HCT116 (cell line): ENCODE results near the gene ZBTB20. TPM values are rescaled to one million over a fixed set of nuclear protein-coding genes. Genes with fewer than 3 reads are reported as not detected.

Experiments
- ATAC-seq: fragments of 200-7000 bp; cut with Tn5 transposase; 2 replicates; pipeline ENCODE4 v1.9.1; 2020; ENCODE audit warnings: mild to moderate bottlenecking, moderate library complexity
- BruUV-seq: library from RNA; stranded (reverse); fragments of 400-500 nt; replicated peaks from 2 replicates; lab custom pipeline; 2021; lab: Mats Ljungman, UMichigan
- CTCF ChIA-PET: fragments of 300-600 bp; sonication (Branson Sonifier 250); formaldehyde crosslinking; loops from one replicate; lab custom pipeline; 2021; ENCODE audit warnings: antibody characterized with exemption; lab: Charles Lee
- POLR2A ChIA-PET: fragments of 300-600, 350-600 bp; sonication (Branson Sonifier 250); formaldehyde crosslinking; loops from one replicate; lab custom pipeline; 2021; ENCODE audit warnings: antibody characterized with exemption; lab: Charles Lee
- RAD21 ChIA-PET, 2 experiments: fragments of 300-600 bp; sonication (Branson Sonifier 250); formaldehyde crosslinking; loops; one replicate each; lab custom pipeline; 2023; ENCODE audit warnings: low total read pairs in 2 of 2; ENCODE audit not compliant: uncharacterized antibody in 2 of 2, unreplicated experiment in 2 of 2, low non-redundant PET in 1 of 2; lab: Charles Lee
- DNase-seq: peaks from one replicate; pipeline ENCODE4 v3.0.0-alpha.2; 2010; ENCODE audit warnings: low read depth, low spot score
- H2AFZ ChIP-seq: fragments of 200-600 bp; shearing (Covaris generic), sonication (generic); 2 replicates; pipeline ENCODE4 v1.6.1; 2017; ENCODE audit warnings: low read depth, mixed run types, mixed read lengths, antibody characterized with exemption, low read length; ENCODE audit not compliant: poor library complexity, severe bottlenecking
- H3K27ac ChIP-seq: 2 replicates; pipeline ENCODE4 v1.5.1; 2012; ENCODE audit warnings: low read depth, low read length
- H3K27me3 ChIP-seq: fragments of 200-600 bp; sonication (generic); 2 replicates; pipeline ENCODE4 v1.6.1; 2016; ENCODE audit warnings: mixed run types, low read length, mixed read lengths; ENCODE audit not compliant: insufficient read depth
- H3K36me3 ChIP-seq, 2 experiments: fragments of 200-500 bp in 1 of 2; fragments of 200-600 bp in 1 of 2; sonication (Bioruptor generic) in 1 of 2; sonication (generic) in 1 of 2; 2 replicates each; pipeline versions ENCODE4 v1.5.1 to v1.6.1; 2014 to 2016; ENCODE audit warnings: low read length in 2 of 2, inconsistent platforms in 1 of 2, mixed read lengths in 1 of 2, mixed run types in 1 of 2; ENCODE audit not compliant: insufficient read depth in 2 of 2, control insufficient read depth in 1 of 2
- H3K4me1 ChIP-seq, 2 experiments: fragments of 200-600 bp in 1 of 2; sonication (generic) in 1 of 2; 2 replicates each; pipeline versions ENCODE4 v1.5.1 to v1.6.1; 2012 to 2017; ENCODE audit warnings: low read length in 2 of 2, inconsistent platforms in 1 of 2, mild to moderate bottlenecking in 1 of 2, mixed read lengths in 1 of 2, mixed run types in 1 of 2, moderate library complexity in 1 of 2; ENCODE audit not compliant: insufficient read depth in 2 of 2, control insufficient read depth in 1 of 2
- H3K4me2 ChIP-seq: fragments of 200-600 bp; sonication (generic); 2 replicates; pipeline ENCODE4 v1.6.1; 2017; ENCODE audit warnings: mixed run types, low read length, mixed read lengths
- H3K4me3 ChIP-seq, 2 experiments: fragments of 200-600 bp in 1 of 2; sonication (generic) in 1 of 2; replicated peaks in 1 of 2; 2 replicates each; pipeline ENCODE4 v1.5.1; 2011 to 2016; ENCODE audit warnings: low read length in 2 of 2, control low read depth in 1 of 2, low read depth in 1 of 2, mild to moderate bottlenecking in 1 of 2, mixed read lengths in 1 of 2, mixed run types in 1 of 2
- H3K79me2 ChIP-seq: fragments of 200-600 bp; sonication (generic); 2 replicates; pipeline ENCODE4 v1.6.1; 2017; ENCODE audit warnings: mild to moderate bottlenecking, mixed run types, low read length, moderate library complexity, mixed read lengths; ENCODE audit not compliant: insufficient read depth
- H3K9ac ChIP-seq: fragments of 200-600 bp; sonication (generic); 2 replicates; pipeline ENCODE4 v1.6.1; 2016; ENCODE audit warnings: low read length, mixed read lengths
- H3K9me2 ChIP-seq: fragments of 200-600 bp; sonication (generic), shearing (Covaris generic); 2 replicates; pipeline ENCODE4 v1.6.1; 2017; ENCODE audit warnings: mixed run types, mild to moderate bottlenecking, moderate library complexity; ENCODE audit not compliant: insufficient read depth
- H3K9me3 ChIP-seq, 2 experiments: fragments of 200-500 bp in 1 of 2; fragments of 200-600 bp in 1 of 2; sonication (Bioruptor generic) in 1 of 2; sonication (generic) in 1 of 2; 2 replicates each; pipeline ENCODE4 v1.6.1; 2014 to 2017; ENCODE audit warnings: low read length in 2 of 2, mixed read lengths in 2 of 2, inconsistent platforms in 1 of 2, low read depth in 1 of 2, mild to moderate bottlenecking in 1 of 2, mixed run types in 1 of 2, moderate library complexity in 1 of 2; ENCODE audit not compliant: control insufficient read depth in 1 of 2, insufficient read depth in 1 of 2
- H4K20me1 ChIP-seq: fragments of 200-600 bp; sonication (generic), shearing (Covaris generic); 2 replicates; pipeline ENCODE4 v1.6.1; 2017; ENCODE audit warnings: mixed run types, mild to moderate bottlenecking, moderate library complexity; ENCODE audit not compliant: insufficient read depth
- CTCF ChIP-seq, 3 experiments: fragments of 200-600 bp in 1 of 3; sonication (generic) in 1 of 3; IDR thresholded peaks in 2 of 3; conservative IDR thresholded peaks in 1 of 3; 2 replicates each; pipeline ENCODE4 v1.5.1; 2012 to 2017; ENCODE audit warnings: low read depth in 2 of 3, low read length in 2 of 3, antibody characterized with exemption in 1 of 3, borderline replicate concordance in 1 of 3, control low read depth in 1 of 3, mild to moderate bottlenecking in 1 of 3, mixed read lengths in 1 of 3, mixed run types in 1 of 3, moderate library complexity in 1 of 3; ENCODE audit not compliant: insufficient read depth in 1 of 3
- EZH2 ChIP-seq: fragments of 200-600 bp; sonication (generic); IDR thresholded peaks from 2 replicates; pipeline ENCODE4 v1.6.1; 2017; ENCODE audit warnings: antibody characterized with exemption, mixed run types
- JUND ChIP-seq: IDR thresholded peaks from 2 replicates; pipeline ENCODE4 v1.6.1; 2012
- MAX ChIP-seq: IDR thresholded peaks from 2 replicates; pipeline ENCODE4 v1.6.1; 2012
- RAD21 ChIP-seq: IDR thresholded peaks from 2 replicates; pipeline ENCODE4 v1.6.1; 2012; ENCODE audit warnings: low read depth, mild to moderate bottlenecking
- YY1 ChIP-seq: IDR thresholded peaks from 2 replicates; pipeline ENCODE4 v1.6.1; 2011; ENCODE audit warnings: low read length, low read depth, moderate library complexity, mild to moderate bottlenecking; ENCODE audit not compliant: insufficient replicate concordance; ENCODE audit errors: extremely low read depth
- intact Hi-C: fragments of 100-400 bp; cut with micrococcal nuclease; formaldehyde crosslinking; loops from 2 replicates; pipeline ENCODE4 v1.10.0; 2022
- total RNA-seq: library from RNA; stranded (reverse); gene quantifications from one replicate; pipeline ENCODE4 v1.2.1, GENCODE V29; 2021; ENCODE audit not compliant: unreplicated experiment

Gene ZBTB20
- total RNA-seq, 1 experiment from 2014 or later = 42.1 TPM

- peak overlapping the region; percentile 1; the same call in 1 of the 2 replicates for H3K9ac ChIP-seq
- TF ChIP-seq MAX (0 out of 2 replicates have a peak, but pooled peaks have one; percentile 24), YY1 (peak; percentile 14), JUND (no peak), RAD21 (peak; percentile 92), CTCF (IDR thresholded peaks at IDR 0.05 in 2 of 3, conservative IDR thresholded peaks at IDR 0.05 in 1 of 3; ENCODE audit: borderline replicate concordance in 1 of 3, insufficient read depth in 1 of 3, low read depth in 2 of 3, low read length in 2 of 3) (peak; percentile 52 to 95 (median 94); a peak in 5 of 6 replicates), EZH2 (no peak)
- ChIA-PET CTCF (interaction anchor here (0.6 to 3.1 kb wide), 19 partner anchors 9 to 1431 kb away, joined by 3 to 22 read pairs (median 4); no protein-coding TSS in a partner anchor), RAD21 (interaction anchor here in 1 of 2 experiments (0.7 kb wide), 1 partner anchor 159 kb away, joined by 3 read pairs; no protein-coding TSS in a partner anchor), POLR2A (no interaction called here)
- H3K4me3 ChIP-seq = no peak overlapping the region
- no peak overlapping the region for H2AFZ ChIP-seq
- H3K79me2 ChIP-seq = peaks cover 32% of the 10 kb centered on the region; the same call in 1 of the 2 replicates
- no peaks in the 10 kb centered on the region for H3K9me3 ChIP-seq
- BruUV-seq = no TSS peak
- intact Hi-C loops = loop anchor here (2.0 to 5.0 kb wide), 4 partner anchors 35 to 709 kb away; no protein-coding TSS in a partner anchor
- H4K20me1 ChIP-seq = no peaks in the 10 kb centered on the region
- peak overlapping the region; percentile 43 for H3K4me2 ChIP-seq
- H3K4me1 ChIP-seq = peaks cover 26 to 58% of the 10 kb centered on the region in 2 experiments
- peaks cover 0 to 44% of the 10 kb centered on the region in 2 experiments; a peak in 2 of 4 replicates for H3K36me3 ChIP-seq
- ATAC-seq (peak; percentile 85), DNase-seq (peak; percentile 47)
- no peaks in the 10 kb centered on the region for H3K27me3 ChIP-seq
- H3K9me2 ChIP-seq = no peaks in the 10 kb centered on the region
- peak overlapping the region; percentile 41; the same call in 1 of the 2 replicates for H3K27ac ChIP-seq
Measured at GRCh38 chr3:114383875-114384557, 763.1 kb downstream of the ZBTB20 start.
